Stimulated activated CD4-positive, alpha-beta T cell treated with anti-CD3 and anti-CD28 coated beads, Interleukin-4, amount 100 ng/mL, for 4 hours (primary cell): ENCODE data around the gene CENPH.
A peak's percentile ranks its signal among the peaks of the same experiment; 100 is the strongest.
"Not testable (repeated sequence)": the region's sequence is repeated elsewhere in the genome, so short reads cannot be mapped to it uniquely, and the experiment has no call there.

ENCODE experiments used
- DNase-seq, 2 experiments: peaks; one replicate each; pipeline ENCODE4 v3.0.0-alpha.2; 2020

The CENPH gene

DNA sequence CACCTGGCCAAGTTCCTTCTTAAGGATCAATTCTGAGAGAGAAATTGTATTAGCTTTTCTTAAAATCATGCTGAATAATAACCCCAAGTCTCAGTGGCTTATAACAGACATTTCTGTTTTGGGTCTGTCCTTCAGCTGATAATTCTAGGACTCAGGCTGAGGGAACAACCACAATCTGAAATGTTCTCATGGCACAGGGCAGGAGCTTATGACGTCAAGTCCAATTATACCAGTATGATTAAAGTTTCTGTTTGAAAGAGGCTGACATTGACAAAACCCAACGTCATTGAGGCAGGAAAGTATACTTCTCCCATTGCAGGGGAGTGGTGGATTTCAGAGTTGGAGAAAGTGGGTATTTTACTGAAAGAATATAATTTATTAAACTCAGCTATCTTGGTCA is 21.8 kb downstream of the CENPH start:
- DNase-seq, result no peak

DNA sequence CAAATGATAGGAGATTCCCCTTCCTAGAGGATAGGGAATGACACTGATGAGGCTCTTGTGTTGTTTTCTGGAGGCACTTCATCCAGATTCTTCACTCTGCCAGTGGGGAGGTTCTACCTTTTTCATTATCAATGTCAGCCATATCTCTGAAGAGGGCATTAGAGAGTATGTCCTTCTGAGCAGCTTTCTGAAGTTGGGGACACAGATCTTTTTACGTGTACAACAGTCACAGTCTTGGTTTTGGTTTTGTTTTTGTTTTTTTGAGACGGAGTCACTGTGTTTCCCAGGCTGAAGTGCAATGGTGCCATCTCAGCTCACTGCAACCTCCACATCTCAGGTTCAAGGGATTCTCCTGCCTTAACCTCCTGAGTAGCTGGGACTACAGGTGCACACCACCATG is 22.6 kb downstream of the CENPH start:
- no peak for DNase-seq

DNA sequence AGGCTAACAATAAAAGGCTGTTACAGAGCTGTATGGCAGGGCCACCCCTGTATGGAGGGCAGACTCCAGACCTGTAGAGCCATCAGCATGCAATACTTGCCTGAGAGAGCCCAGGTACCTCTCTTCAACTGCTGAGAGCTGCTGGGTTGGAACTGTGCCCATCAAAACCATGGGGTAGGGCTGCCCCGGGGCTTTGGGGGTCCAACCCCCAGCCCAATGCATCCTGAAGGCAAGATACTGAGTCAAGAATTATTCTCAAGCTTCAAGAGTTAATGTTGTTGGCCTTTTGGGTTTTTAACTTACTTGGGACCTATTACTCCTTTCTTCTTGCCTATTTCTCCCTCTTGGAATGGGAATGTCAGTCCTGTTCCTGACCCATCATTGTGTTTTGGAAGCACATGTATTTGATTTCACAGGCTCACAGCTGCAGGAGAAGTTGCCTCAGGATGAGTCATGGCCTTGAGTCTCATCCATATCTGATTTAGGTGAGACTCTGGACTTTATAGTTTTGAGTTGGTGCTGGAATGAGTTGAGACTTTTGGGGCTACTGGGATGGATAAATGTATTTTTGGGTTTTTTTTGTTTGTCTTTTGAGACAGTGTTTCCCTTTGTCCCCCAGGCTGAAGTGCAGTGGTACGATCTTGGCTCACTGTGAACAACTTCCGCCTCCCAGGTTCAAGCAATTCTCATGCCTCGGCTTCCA is 24.3 kb downstream of the CENPH start:
- no peak for DNase-seq

DNA sequence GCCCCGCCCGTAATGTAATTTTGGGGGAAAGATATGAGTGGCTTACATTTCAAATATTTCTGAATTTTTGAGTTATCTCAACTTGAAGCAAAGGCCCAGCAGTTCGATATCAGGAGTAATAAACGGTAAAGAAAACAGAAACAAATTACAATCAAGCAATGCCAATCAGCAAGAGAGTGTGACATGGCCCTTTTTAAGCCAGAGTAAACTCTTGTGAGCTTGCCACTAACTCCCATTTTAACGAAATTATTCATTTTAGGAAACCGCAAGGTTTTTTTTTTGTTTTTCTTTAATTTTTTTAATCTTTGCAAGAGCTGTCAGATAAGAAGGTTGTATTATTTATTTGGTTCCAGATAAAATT is 27.7 kb downstream of the CENPH start:
- DNase-seq, result no peak

DNA sequence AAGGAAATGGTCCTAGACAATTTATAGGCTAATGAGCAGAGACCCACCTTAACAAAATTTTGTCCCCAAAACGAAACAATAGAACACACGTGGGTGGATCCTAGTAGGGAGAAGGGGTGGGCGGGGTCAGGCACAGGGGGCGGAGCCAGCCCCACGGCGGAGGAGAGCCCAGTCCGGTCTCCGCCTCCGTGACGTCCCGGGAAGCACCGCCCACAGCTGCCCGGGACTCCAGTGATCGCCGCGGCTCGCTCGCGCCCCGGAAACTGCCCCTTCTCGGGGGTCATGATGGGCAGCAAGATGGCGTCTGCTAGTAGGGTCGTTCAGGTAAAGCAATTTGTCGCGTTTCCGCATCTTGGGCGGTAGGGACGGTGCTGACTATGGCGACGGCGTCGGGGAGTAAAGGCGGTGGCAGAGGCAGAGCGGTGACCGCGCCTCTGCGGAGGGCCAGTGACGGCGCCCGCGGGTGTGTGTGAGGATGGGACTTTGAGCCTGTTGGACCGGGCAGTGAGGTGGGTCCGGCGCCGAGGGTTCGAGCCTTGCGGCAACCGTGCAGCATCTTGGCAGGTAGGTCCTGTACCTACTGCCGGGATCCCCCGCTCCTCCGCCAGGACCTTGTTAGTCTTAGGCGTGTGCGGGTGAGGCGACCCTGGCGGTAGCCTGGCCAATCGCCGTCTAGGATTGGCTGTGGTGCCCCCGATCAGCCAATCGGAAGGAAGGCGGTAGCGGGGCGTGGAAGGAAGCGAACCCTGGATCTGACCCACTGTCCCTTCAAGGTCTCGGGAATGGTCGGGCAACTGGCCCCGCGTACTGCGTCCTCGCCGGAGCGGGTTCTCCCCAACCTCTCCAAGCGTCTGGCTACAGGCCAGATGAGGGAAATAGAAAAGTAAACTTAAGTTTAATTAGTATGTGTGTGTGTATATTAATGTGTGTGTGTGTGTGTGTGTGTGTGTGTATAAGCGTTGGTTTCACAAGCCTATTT is 28.5 kb downstream of the CENPH start:
- peak; percentile 91 to 96 for DNase-seq

DNA sequence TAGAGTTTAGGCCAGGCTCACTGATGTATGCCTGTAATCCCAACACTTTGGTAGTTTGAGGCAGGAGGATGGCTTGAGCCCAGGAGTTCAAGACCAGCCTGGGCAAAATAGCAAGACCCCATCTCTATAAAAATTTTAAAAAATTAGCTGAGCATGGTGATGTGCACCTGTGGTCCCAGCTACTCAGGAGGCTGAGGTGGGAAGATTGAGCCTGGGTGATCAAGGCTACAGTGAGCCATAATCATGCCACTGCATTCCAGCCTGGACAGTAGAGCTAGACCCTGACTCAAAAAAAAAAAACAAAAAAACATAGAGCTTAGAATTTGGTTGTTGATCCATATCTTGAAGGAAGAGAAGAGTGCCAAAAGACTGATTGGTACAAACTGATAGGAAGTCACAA is 30.6 kb downstream of the CENPH start:
- no peak for DNase-seq

DNA sequence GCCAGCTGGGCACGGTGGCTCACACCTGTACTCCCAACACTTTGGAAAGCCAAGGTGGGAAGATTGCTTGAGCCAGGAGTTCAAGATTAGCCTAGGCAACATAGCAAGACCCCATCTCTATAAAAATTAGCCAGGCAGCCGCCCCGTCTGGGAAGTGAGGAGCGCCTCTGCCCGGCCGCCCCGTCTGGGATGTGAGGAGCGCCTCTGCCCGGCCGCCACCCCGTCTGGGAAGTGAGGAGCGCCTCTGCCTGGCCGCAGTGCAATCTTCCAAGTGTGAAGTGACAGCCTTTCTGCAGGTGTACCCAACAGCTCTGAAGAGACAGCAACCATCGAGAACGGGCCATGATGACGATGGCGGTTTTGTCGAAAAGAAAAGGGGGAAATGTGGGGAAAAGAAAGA is 31.0 kb downstream of the CENPH start:
- not testable (repeated sequence) for DNase-seq

DNA sequence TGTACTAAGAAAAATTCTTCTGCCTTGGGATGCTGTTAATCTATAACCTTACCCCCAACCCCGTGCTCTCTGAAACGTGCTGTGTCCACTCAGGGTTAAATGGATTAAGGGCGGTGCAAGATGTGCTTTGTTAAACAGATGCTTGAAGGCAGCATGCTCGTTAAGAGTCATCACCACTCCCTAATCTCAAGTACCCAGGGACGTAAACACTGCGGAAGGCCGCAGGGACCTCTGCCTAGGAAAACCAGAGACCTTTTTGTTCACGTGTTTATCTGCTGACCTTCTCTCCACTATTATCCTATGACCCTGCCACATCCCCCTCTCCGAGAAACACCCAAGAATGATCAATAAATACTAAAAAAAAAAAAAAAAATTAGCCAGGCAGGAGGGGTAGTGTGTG is 31.4 kb downstream of the CENPH start:
- not testable (repeated sequence) for DNase-seq

DNA sequence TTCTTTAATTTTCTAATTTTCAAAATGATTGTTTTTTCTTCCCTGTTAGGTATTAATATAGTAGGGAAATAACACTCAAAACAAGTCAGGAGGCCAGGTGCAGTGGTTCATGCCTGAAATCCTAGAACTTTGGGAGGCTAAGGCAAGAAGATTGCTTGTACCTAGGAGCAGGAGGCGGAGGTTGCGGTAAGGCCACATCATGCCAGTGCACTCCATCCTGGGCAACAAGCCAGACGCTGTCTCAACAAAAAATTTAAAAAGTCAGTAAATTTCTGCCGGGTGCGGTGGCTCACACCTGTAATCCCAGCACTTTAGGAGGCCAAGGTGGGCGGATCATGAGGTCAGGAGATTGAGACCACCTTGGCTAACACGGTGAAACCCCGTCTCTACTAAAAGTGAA is 35.1 kb downstream of the CENPH start:
- DNase-seq, result no peak

DNA sequence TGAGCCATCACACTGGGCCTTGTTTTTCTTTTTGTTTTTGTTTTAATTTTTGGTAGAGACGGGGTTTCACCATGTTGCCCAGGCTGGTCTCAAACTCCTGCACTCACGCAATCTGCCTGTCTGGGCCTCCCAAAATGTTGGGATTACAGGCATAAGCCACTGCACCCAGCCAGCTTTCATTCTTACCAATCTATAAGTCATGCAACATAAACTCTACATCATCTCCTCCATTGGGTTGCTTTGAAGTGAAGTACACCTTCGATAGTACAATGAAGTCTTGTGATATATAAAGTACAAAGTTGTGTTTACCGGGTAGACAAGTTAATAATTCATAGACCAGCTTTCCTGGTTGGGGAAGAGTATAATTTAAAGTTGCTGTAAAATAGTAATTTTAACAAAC is 36.5 kb downstream of the CENPH start:
- DNase-seq, result no peak

DNA sequence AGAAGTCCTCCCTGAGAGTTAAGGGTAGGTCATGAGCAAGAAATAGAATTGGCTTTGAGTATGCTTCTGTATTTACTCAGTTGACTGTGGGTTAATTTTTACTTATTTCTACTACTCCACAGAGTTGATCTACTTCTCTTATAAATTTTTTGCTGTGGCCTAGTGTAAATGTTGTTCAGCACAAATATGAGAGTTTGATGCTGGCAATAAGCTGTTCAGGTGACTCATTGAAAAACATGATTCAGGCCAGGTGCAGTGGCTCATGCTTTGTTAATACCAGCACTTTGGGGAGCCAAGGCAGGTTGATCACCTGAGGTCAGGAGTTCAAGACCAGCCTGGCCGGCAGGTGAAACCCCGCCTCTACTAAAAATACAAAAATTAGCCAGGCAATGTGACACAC is 40.8 kb downstream of the CENPH start:
- no peak for DNase-seq

DNA sequence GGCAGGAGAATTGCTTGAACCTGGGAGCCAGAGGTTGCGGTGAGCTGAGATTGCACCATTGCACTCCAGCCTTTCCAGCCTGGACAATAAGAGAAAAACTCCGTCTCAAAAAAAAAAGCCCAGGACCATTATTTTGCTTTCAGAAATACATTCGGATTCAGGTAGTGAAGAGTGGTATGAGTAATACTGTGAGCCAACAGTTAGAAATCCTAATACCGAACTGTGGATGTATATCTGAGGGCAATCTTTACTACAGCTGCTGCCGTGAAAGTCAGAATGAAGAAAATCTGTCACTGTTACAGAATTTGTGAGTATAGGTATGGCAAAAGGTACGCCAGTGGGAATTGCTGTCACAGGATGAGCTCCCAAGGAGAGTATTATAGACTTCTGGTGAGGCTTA is 41.9 kb downstream of the CENPH start:
- DNase-seq, result no peak

DNA sequence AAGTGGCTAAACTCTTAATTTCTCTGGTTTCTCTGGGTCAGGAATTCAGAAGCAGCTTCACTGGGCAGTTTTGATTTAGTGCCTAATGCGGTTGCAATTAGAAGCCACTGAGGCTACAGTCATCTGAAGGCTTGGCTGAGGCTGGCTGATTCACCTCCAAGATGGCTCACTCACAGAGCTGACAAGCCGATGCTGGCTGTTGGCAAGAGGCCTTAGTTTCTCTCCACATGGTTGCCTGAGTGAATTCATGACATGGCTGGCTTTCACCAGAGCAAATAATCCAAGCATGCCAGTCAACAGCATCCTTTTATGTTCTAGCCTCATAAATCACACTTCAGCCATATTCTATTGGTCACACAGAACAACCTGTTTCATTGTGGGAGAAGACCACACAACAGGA is 42.5 kb downstream of the CENPH start:
- no peak for DNase-seq

DNA sequence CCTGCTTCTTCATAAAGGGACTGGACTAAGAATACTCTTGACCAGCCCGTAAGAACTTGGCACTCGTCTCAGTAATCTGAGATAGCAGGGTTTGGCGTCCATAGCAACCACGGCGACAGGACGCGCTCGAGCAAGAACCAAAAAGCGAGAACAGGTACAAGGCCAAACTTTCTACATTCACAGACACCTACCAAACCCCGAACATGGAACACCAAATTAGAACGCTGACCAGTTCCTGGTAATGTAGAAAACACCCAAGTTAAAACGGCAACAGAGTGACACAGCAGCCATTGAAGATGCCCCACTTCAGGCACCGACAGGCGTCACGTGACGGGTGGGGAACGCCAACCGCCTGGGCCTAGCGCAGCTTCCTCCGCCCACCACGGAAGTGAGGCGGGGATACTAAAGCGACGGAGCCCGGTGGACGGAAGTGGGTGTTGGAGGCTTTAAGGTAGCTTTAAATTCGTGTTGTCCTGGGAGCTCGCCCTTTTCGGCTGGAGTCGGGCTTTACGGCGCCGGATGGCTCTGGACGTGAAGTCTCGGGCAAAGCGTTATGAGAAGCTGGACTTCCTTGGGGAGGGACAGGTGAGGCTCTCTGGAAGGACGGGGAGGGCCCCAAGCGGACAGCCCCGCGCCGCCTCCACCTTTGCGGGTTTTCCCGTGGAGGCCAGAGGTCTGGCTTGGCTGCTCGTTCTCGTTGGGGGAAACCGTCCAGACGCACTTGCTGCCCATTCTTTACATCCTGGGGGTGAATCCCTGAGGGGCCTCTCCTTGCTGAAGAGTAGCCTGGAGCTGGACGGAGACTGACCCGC is 45.3 kb downstream of the CENPH start, which contains the start of gene CDK7:
TSS of gene CDK7 (plus strand) at position 430 of the 812 bp plus-strand sequence. CDS start at position 520, 90 bp downstream.
- peak; percentile 86 to 90 for DNase-seq

DNA sequence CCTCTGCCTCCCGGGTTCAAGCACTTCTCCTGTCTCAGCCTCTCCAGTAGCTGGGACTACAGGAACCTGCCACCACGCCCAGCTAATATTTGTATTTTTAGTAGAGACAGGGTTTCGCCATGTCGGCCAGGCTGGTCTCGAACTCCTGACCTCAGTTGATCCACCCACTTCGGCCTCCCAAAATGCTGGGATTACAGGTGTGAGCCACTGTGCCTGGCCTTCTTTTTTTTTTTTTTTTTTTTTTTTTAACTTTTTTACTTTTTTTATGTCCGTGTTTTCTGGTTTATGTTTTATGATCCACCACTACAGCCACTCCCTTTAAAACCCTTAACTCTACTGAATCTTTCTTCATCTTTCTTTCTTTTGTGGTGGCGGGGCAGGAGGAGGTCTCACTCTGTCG is 47.4 kb downstream of the CENPH start:
- not testable (repeated sequence) for DNase-seq

DNA sequence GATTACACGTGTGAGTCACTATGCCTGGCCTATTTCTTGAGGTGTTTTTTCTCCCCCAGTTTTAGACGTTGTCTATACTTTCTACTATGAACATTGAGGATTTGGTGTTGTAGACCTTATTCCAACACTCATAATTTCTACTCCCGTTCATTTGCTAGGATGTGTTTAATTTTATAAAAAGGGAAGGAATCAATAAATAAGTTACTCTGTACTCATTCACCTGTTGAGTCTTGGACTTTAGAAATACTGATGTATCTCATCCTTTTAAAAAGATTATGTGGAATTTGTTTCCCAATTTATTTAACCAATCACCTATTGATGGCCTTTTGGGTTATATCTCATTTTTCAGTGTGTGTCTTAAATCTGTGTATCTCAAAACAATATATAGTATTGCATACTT is 48.5 kb downstream of the CENPH start:
- DNase-seq, result no peak

DNA sequence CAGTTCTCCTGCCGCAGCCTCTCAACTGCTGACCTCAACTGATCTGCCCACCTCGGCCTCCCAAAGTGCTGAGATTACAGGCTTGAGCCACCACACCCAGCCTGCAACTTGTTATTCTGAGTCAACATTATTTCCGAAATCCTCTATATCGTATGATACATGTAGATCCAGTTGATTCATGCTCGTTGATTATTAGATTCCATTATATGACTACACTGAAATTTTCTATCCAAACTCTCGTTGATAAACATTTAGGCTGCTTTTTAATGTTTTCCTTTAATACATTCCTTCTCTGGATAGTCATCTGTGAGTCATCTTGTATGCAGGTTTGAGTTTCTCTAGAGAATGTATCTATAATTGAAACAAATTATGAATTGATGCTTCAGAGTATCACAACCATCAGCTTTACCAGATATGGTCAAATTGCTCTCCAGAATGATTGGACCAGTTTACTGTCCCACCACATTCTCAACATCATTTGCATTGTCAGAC is 49.4 kb downstream of the CENPH start:
- DNase-seq, result no peak

DNA sequence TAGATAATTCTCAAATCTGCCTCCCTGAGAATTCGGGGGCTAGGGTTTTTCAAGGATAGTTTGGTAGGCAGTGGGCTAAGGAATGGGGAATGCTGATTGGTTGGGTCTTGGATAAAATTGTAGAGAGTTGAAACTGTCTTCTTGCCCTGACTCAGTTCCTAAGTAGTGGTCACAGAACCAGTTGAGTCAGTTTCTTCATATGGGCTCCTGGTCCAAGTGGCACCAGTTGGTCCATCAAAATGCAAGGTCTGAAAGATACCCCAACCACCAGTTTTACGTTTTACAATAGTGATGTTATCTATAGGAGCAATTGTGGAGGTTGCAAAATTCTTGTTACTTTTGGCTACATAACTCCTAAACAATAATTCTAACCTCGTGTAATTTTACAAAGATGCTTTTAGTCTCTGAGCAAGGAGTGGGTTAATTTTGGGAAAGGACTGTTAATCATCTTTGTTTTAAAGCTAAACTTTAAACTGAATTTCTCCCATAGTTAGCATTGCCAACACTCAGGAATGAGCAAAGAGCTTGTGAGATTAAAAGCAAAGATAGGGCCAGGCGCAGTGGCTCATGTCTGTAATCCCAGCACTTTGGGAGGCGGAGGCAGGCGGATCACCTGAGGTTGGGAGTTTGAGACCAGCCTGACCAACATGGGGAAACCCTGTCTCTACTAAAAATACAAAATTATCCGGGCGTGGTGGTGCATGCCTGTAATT is 53.0 kb downstream of the CENPH start:
- DNase-seq, result no peak

DNA sequence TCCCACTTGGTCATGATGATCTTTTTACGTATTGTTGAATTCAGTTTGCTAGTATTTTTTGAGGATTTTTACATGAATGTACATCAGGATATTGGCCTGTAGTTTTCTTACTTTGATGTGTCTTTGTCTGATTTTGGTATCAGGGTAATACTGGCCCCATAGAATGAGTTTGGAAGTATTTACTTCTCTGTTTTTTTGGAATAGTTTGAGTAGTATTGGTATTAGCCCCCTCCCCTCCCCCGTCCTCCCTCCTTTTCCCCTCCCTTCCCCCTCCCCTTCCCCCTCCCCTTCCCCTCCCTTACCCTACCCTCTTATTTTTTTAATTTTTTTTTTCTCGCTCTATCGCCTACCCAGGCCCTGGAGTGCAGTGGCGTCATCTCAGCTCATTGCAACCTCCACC is 55.6 kb downstream of the CENPH start:
- no peak for DNase-seq

DNA sequence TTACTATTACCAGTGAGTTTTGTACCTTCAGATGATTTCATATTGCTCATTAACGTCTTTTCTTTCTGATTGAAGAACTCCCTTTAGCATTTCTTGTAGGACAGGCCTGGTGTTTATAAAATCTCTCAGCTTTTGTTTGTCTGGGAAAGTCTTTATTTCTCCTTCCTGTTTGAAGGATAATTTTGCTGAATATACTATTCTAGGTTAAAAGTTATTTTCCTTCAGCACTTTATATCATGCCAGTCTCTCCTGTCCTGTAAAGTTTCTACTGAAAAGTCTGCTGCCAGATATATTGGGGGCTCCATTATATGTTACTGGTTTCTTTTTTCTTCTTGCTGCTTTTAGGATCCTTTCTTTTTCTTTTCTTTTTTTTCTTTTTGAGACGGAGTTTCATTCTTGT is 58.6 kb downstream of the CENPH start:
- no peak for DNase-seq

DNA sequence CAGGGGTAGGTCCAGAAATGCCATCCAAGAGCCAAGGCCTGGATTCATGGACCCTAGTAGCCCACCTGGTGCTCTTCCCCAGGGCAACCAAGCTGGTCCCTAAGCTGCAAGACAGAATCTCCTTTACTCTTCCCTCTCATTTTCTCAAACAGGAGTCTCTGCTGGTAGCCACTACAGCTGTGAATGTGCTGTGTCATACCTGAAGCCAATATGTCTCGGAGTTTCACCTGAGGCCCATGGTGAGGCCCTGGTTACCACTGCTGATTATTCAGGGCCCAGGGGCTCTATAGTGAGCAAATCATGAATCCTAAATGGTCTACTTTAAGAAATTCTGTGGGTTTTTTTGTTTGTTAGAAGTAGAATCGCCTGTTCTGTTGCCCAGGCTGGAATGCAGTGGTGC is 61.2 kb downstream of the CENPH start:
- no peak for DNase-seq

DNA sequence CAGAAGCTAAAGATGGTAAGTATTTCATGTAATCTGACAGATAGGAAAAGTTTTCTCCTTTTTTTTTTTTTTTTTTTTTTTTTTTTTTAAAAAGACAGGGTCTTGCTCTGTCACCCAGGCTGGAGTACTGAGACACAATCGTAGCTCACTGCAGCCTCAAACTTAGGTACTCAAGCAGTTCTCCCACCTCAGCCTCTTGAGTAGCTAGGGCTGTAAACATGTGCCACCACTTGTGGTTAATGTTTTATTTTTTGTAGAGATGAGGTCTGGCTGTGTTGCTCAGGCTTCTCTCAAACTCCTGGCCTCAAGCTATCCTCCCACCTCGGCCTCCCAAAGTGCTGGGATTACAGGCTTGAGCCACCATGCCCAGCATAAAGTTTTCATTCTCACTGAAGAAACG is 63.1 kb downstream of the CENPH start:
- DNase-seq, result no peak
